Measurements from ENCODE around the gene PLGRKT. TPM values are rescaled to one million over a fixed set of nuclear protein-coding genes. Genes with fewer than 3 reads are reported as not detected.
"Not testable (repeated sequence)": the region's sequence is repeated elsewhere in the genome, so short reads cannot be mapped to it uniquely, and the experiment has no call there.

PLGRKT gene
- total and polyA plus RNA-seq, 2 donors (not counting 3 experiments of a cell fraction or from before 2014, with no cell fraction given): 3.8 to 21.2 TPM

DNA sequence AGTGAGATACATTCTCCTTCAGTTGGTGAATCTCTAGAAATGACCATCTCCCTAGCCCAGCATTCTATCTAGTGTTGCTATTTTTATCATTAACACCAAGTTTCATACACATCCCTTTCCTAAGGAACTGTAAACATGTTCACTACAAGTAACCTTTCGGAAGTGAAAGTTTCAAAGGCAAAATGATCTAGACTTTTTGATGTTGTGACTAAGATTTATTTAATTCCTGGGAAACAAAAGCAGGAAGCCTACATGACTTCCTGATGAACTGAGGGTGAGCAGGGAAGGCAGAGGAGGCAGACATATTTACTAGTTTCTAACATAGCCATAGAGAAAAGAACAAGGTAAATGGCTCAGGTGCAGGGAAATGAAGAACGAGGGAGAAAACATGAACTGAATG, 43.7 kb downstream of the PLGRKT start:
- TF ChIP-seq FOS (IDR thresholded peaks at IDR 0.05; ENCODE audit: borderline replicate concordance, insufficient read depth, low read length): peak; percentile 33

DNA sequence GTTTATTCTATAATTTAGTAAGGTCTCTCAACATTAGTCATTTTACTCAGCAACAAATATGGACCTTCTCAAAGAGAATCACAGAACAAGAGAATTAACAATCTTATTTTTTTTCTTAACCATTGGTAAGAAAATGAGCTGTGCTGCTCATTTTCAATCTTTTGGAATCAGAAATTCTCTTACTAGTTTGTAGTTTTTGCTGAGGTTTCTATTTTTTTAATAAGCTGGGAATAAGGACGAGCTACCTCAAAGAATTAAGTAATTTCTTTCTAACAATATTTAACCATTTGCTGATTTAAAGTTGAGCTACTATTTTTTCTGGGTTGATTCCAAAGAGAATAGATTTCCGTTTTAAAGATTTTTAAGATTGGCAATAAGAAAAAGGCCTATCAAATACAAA, 44.2 kb downstream of the PLGRKT start:
- POLR2A ChIA-PET: no interaction called here

More for the DNA sequence above, 43.7 kb downstream of the PLGRKT start:
- H4K20me1 ChIP-seq (replicated peaks; ENCODE audit: control insufficient read depth, extremely low read depth, insufficient read depth, low read length); H3K4me3 ChIP-seq (replicated peaks in 1 of 3; ENCODE audit: insufficient read depth in 1 of 3, low read depth in 1 of 3, low read length in 3 of 3); H3K9me1 ChIP-seq (replicated peaks; ENCODE audit: control insufficient read depth, extremely low read depth, insufficient read depth, low read length); H3K9me3 ChIP-seq (replicated peaks; ENCODE audit: control insufficient read depth, insufficient read depth, low read length); FAIRE-seq; H3K79me2 ChIP-seq (ENCODE audit: control insufficient read depth, insufficient read depth, low read length); POLR2A ChIA-PET; BruUV-seq (replicated peaks); H3K27me3 ChIP-seq (ENCODE audit: control insufficient read depth in 2 of 2, insufficient read depth in 2 of 2, low read length in 2 of 2); H3K9ac ChIP-seq (replicated peaks; ENCODE audit: extremely low read depth, insufficient read depth, low read length); dilution Hi-C loops (cut with MboI; ENCODE audit: extremely low pct_ligation_motif_present, low sequenced_read_pairs); H2AFZ ChIP-seq (ENCODE audit: low read depth, low read length); H3K36me3 ChIP-seq (ENCODE audit: control insufficient read depth in 2 of 2, extremely low read depth in 1 of 2, insufficient read depth in 2 of 2, low read length in 2 of 2): not testable (repeated sequence)
- peak; percentile 62 for DNase-seq (ENCODE audit: low read depth, low spot score)
- H3K27ac ChIP-seq (ENCODE audit: insufficient read depth, low read depth, low read length): peak overlapping the region; percentile 12
- CTCF ChIA-PET: interaction anchor here (0.8 to 1.2 kb wide), 3 partner anchors 8 to 44 kb away, joined by 3 read pairs; partner anchors contain the start of gene PLGRKT
- H3K4me1 ChIP-seq (ENCODE audit: control insufficient read depth, extremely low read depth, insufficient read depth, low read length): peaks cover 12% of the 10 kb centered on the region
- intact Hi-C loops (cut with micrococcal nuclease): loop anchor here (1.0 kb wide), 3 partner anchors 19 to 125 kb away; partner anchors contain the start of gene PLGRKT
- H3K4me2 ChIP-seq (ENCODE audit: insufficient read depth, low read length): peak overlapping the region; percentile 61

More for the DNA sequence above, 44.2 kb downstream of the PLGRKT start:
- H3K36me3 ChIP-seq (ENCODE audit: control insufficient read depth in 2 of 2, extremely low read depth in 1 of 2, insufficient read depth in 2 of 2, low read length in 2 of 2): no peaks in the 10 kb centered on the region
- FAIRE-seq (no peak), DNase-seq (ENCODE audit: low read depth, low spot score) (peak; percentile 5)
- TSS peak; percentile 81 for BruUV-seq (replicated peaks)
- dilution Hi-C loops (cut with MboI; ENCODE audit: extremely low pct_ligation_motif_present, low sequenced_read_pairs) (no loop called here), intact Hi-C loops (cut with micrococcal nuclease) (no loop called here)
- H3K27me3 ChIP-seq (ENCODE audit: control insufficient read depth in 2 of 2, insufficient read depth in 2 of 2, low read length in 2 of 2): no peaks in the 10 kb centered on the region
- H2AFZ ChIP-seq (ENCODE audit: low read depth, low read length): no peak overlapping the region
- H3K79me2 ChIP-seq (ENCODE audit: control insufficient read depth, insufficient read depth, low read length): no peaks in the 10 kb centered on the region
- TF ChIP-seq POLR2A (IDR thresholded peaks at IDR 0.05; ENCODE audit: low read depth, low read length): no peak
- no peak for TF ChIP-seq POLR2AphosphoS5 (IDR thresholded peaks at IDR 0.05; ENCODE audit: insufficient read depth, low read depth, low read length)
- TF ChIP-seq JUN (IDR thresholded peaks at IDR 0.05; ENCODE audit: borderline replicate concordance, insufficient read depth, insufficient read length, low read depth): no peak
- no peak for TF ChIP-seq GATA2 (IDR thresholded peaks at IDR 0.05; ENCODE audit: insufficient read depth, insufficient read length, low read depth, low read length)
- TF ChIP-seq, protein P1, sequence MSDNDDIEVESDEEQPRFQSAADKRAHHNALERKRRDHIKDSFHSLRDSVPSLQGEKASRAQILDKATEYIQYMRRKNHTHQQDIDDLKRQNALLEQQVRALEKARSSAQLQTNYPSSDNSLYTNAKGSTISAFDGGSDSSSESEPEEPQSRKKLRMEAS (IDR thresholded peaks at IDR 0.05; ENCODE audit: insufficient read depth, insufficient read length): no peak
- TF ChIP-seq, protein P2, sequence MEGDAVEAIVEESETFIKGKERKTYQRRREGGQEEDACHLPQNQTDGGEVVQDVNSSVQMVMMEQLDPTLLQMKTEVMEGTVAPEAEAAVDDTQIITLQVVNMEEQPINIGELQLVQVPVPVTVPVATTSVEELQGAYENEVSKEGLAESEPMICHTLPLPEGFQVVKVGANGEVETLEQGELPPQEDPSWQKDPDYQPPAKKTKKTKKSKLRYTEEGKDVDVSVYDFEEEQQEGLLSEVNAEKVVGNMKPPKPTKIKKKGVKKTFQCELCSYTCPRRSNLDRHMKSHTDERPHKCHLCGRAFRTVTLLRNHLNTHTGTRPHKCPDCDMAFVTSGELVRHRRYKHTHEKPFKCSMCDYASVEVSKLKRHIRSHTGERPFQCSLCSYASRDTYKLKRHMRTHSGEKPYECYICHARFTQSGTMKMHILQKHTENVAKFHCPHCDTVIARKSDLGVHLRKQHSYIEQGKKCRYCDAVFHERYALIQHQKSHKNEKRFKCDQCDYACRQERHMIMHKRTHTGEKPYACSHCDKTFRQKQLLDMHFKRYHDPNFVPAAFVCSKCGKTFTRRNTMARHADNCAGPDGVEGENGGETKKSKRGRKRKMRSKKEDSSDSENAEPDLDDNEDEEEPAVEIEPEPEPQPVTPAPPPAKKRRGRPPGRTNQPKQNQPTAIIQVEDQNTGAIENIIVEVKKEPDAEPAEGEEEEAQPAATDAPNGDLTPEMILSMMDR (IDR thresholded peaks at IDR 0.05; ENCODE audit: extremely low read depth in 1 of 2, insufficient read depth in 1 of 2, low read depth in 1 of 2, low read length in 2 of 2): no peak
- TF ChIP-seq EZH2 (IDR thresholded peaks at IDR 0.05; ENCODE audit: borderline replicate concordance, low read depth, low read length, severe bottlenecking): no peak
- no peak for TF ChIP-seq FOS (IDR thresholded peaks at IDR 0.05; ENCODE audit: borderline replicate concordance, insufficient read depth, low read length)
- TF ChIP-seq MYC (IDR thresholded peaks at IDR 0.05; ENCODE audit: low read depth, low read length): no peak
- H3K4me3 ChIP-seq (replicated peaks in 1 of 3; ENCODE audit: insufficient read depth in 1 of 3, low read depth in 1 of 3, low read length in 3 of 3): no peak overlapping the region
- no peak overlapping the region for H3K9ac ChIP-seq (replicated peaks; ENCODE audit: extremely low read depth, insufficient read depth, low read length)
- H3K9me3 ChIP-seq (replicated peaks; ENCODE audit: control insufficient read depth, insufficient read depth, low read length): no peaks in the 10 kb centered on the region
- no peaks in the 10 kb centered on the region for H4K20me1 ChIP-seq (replicated peaks; ENCODE audit: control insufficient read depth, extremely low read depth, insufficient read depth, low read length)
- H3K27ac ChIP-seq (ENCODE audit: insufficient read depth, low read depth, low read length): peak overlapping the region; percentile 1
- CTCF ChIA-PET: interaction anchor here (0.8 to 1.2 kb wide), 3 partner anchors 9 to 45 kb away, joined by 3 read pairs; partner anchors contain the start of gene PLGRKT
- H3K9me1 ChIP-seq (replicated peaks; ENCODE audit: control insufficient read depth, extremely low read depth, insufficient read depth, low read length): no peaks in the 10 kb centered on the region
- H3K4me1 ChIP-seq (ENCODE audit: control insufficient read depth, extremely low read depth, insufficient read depth, low read length): peaks cover 12% of the 10 kb centered on the region
- peak overlapping the region; percentile 61 for H3K4me2 ChIP-seq (ENCODE audit: insufficient read depth, low read length)

Data from endothelial cell of umbilical vein (primary cell).